Fibroblast of skin of back (primary cell): ENCODE results near the gene UQCRFS1.
"Not testable (repeated sequence)": the region's sequence is repeated elsewhere in the genome, so short reads cannot be mapped to it uniquely, and the experiment has no call there.

Experiments
- DNase-seq: peaks from one replicate; pipeline ENCODE4 v3.0.0-alpha.2; 2013

UQCRFS1 gene

DNA sequence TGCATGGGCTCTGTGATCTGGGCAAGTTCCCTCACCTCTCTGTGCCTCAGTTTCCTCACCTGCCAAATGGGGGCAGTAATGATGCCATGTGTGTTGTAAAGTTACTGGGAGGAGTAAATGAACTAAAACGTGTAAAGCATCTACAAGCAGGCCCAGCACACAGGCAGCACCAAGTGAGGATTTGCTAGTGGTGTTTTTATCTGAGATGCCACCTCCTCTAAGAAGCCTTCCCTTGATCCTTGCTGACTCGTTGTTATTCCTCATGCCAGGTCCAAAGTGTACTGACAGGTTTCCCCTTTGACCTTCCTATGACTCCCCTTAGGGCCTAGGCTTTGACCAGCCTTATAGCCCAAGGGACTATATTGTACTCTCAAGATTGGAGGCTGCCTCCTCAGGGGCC, 1.5 kb upstream of the UQCRFS1 start:
- DNase-seq, result no peak

DNA sequence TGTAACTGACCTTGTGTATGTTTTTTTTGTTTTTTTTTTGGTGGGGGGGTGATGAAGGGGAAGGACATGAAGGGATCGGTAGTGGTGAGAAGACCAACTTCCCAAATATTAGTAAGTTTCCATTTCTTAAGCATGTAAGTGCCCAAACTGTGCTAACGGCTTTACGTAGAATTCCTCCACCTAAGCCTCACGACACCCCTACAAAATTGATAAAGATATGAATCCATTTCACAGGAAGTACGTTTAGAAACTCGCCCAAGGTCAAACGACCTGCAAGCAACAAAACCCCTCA, 649 bp downstream of the UQCRFS1 start:
- no peak for DNase-seq

DNA sequence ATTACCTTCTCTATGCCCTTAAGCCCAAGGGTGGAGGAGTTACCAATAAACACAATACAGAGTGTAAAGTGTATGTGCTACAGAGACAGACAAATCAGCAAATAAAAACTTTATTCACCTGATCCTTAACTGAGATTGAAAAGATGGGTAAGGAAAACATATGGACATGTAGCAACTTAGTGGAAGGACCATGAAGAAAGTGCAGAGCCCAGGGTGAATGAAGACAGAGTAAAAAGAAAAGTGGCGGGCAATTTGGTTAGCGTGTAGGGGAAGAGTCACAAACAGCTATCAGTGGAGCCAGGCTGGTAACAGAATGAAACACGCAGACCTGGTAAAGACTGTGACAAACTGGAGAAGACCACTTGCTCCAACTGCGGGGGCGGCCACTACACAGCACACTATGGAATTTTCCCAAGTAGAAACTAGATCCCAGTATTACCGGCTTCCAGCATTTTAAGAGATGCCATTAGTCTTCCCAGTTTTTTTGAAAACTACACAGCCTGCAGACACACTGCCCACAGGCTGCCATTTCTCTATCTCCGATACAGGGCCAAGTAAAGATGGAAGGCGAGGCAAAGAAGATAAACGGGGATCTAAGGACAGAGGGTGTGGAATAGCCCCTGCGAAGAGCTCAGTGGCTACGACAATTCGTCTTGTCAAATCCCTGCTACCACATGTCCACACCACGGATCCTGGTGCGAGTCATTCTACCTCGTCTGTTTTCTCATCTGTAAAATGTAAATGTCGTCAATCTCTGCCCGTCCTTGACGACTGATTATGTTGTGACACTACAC, 1.2 kb downstream of the UQCRFS1 start:
- peak; percentile 23 for DNase-seq

DNA sequence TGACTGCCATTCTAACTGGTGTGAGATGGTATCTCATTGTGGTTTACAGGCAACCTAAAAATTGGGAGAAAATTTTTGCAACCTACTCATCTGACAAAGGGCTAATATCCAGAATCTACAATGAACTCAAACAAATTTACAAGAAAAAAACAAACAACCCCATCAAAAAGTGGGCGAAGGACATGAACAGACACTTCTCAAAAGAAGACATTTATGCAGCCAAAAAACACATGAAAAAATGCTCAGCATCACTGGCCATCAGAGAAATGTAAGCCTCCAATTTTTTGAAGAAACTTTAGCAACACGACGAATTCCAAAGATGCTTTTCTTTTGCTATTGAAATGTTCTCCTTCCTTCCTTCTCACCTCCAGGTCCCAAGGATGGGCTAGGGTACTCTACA, 1.9 kb downstream of the UQCRFS1 start:
- not testable (repeated sequence) for DNase-seq

DNA sequence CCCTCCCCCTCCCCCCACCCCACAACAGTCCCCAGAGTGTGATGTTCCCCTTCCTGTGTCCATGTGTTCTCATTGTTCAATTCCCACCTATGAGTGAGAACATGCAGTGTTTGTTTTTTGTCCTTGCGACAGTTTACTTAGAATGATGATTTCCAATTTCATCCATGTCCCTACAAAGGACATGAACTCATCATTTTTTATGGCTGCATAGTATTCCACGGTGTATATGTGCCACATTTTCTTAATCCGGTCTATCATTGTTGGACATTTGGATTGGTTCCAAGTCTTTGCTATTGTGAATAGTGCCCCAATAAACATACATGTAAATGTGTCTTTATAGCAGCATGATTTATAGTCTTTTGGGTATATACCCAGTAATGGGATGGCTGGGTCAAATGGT, 2.4 kb downstream of the UQCRFS1 start:
- not testable (repeated sequence) for DNase-seq

DNA sequence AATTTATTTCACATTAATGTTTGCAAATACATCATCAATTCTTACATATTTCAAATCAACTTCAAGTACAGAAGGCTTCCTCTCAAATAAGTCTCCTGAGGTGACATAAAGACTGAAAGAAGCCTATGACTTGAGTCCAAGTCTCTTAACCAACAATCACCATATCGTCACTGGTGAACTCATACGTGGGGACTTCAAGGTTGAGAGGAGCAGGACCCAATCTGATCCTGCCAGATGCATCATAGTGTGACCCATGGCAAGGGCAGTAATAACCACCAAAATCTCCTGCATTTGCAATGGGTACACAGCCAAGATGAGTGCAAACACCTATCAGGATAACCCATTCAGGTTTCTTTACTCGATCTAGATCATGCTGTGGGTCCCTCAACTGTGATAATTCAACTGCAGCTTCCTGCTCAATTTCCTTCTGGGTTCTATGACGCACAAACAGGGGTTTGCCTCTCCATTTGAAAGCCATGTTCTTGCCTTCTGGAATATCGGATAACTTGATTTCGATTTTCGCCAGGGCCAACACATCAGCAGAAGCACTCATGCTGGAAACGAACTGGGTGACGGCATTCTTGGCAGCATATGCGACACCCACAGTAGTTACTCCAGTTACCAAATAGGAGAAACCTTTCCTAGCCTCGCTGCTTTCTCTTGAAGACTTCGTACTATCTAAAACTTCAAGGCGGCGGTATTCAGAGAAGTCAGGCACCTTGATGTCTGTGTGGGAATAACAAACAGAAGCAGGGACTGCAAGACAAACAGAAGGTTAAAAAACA, 5.4 kb downstream of the UQCRFS1 start:
- not testable (repeated sequence) for DNase-seq

DNA sequence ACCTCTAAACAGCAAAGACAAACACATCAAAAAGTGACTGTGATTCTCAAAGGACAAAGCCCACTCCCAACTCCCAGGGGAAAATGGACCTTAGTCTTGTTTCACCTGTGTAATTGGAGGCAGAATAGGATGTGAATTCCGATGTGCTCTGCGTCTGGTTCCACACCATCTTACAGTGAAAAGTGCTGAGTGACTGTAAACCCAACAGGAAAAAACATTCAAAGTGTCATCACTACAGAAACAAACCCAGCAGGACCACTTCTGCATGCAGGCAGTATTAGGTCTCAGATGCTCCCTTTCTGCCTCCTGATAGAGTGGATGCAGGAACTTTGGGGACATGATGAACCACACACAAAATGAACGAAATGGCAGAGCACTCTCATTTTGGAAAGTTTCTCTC, 6.5 kb downstream of the UQCRFS1 start:
- DNase-seq, result no peak

DNA sequence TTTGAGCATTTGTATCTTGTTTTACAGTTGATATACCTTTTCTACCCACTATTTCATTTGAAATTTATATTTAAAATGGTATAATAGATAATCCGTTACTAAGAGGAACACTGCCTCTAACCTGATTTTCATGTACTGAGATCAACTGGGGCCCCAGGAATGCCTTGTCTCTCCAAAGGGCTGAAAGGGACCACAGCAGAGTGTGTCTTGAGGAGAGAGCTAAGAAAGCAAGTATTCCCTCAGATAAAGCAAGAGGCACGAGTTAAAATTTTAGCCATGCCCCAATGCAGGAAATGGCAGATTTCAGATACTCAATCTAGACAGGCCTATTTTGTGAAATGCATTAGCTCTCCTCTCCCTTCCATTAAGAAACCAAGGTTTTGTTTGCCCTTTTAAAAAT, 10.7 kb downstream of the UQCRFS1 start:
- DNase-seq, result no peak

DNA sequence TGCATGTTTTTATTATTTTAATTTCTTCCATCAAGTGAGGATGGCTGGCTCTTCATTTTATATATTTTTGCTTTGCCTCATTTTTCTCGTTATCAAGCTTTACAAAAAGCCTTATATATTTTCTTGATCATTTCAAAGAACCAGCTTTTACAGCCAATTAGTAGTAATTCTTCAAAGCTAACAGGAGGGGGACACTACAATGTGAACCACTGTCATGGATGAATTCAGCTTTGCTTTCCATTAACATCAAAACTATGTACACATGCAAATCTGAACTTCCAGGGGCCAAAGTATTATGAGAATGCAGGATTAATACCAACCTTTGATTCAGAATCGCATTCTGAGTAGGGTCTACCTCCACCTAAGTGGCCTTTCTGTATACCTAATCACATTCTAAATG, 11.1 kb downstream of the UQCRFS1 start:
- DNase-seq, result no peak

DNA sequence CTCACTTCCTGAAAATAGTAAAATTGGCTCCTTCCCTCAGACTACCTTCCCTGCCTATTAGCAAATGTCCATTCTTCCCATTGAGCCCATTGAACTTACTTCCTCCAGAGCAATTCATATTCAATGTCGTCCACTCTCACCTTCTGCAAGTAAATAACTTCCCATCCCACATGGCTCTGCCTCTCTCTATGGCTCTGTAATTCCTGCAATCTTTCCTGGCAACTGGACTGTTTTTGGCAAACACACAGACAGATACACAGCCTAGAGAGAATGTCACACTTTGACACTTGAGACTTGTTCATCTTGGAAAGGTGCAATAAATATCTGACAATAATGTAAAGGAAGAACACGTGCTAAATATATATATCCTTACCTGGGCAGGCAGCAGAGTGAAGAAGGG, 18.3 kb downstream of the UQCRFS1 start:
- no peak for DNase-seq

DNA sequence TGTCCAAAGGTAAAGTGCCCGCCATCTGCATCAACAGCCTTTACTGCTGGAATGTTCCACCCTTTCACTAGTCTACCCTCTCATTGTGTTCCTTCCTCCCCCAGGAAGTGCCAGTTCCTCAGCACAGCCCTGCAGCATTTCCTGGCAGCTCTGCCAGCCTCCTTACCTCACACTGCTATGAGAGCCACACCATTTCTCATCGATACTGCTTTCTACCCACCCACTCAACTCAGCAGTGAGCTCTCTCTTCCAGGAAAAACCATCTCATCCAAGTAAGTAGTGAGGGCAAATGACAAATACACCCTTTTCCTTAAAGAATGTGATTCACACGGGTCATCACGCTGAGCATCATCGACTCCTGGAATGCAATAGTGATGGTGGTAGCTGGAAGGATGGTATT, 19.8 kb downstream of the UQCRFS1 start:
- DNase-seq, result no peak

DNA sequence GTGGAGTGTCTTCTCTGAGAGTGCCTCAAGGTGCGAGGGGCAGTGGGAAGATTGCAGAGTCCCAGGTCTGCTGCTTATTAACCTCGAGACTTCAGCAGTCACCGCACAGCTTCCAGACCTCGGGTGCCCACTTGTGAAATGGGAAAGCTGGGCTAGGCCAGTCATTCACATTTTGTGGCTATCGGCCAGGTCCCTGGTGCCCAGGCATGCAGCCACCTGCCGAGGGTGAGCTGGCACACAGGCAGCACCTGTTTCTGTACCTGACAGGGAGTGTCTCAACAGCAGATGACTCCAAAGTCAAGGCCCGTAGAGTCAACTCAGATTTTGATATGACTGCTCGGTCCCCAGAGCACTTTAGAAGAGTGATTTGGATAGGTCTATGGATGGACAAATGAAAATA, 21.9 kb downstream of the UQCRFS1 start:
- DNase-seq, result no peak

DNA sequence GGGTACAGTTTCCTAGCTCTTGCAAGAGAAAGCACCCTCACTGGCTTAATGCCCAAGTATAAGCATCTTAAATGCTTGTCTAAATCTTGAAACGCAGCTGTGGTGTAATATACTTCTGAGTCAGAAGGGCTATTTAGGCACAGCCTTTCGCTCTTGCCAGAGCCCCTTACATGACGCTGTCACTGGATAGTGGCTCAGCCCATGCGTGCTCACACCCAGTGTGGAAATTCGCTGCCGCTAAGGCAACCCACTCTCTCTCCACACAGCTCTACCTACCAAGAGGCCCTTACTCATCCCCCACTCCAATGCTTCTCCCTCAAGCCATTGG, 24.0 kb downstream of the UQCRFS1 start:
- DNase-seq, result no peak

DNA sequence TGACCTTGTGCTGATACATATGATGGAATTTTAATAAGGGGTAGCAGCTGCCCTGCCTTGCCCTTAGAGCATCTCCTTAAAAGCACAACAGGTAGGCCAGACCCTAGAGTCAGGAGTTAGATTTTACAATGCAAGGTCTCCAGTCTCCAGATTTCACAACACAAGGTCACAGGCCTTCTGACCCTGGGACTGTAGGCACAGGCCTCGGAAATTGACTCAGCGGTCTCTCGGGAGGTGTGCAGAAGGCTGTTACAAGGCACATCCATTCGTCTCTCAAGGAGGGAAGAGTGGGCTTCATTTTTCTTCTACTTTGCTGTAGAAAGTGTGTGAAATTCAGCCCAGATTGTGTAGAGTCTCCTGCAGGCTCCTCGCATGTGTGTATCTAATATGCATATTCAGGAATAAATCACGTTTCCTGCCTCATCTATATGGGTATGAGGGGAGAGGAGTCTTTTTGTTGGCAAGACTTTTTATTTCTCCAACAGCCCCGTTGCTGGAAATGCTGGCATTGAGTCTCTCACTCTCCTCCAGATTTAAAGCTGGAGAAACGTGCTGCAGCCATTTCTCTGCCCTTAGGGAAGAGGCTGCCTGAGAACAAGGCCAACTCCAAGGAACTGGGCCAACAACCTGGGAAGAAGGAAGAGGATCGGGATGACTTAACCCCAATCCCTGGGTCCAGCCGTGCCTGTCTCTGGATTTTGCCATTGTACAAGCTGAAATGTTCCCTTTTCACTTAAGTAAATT, 24.5 kb downstream of the UQCRFS1 start:
- no peak for DNase-seq

DNA sequence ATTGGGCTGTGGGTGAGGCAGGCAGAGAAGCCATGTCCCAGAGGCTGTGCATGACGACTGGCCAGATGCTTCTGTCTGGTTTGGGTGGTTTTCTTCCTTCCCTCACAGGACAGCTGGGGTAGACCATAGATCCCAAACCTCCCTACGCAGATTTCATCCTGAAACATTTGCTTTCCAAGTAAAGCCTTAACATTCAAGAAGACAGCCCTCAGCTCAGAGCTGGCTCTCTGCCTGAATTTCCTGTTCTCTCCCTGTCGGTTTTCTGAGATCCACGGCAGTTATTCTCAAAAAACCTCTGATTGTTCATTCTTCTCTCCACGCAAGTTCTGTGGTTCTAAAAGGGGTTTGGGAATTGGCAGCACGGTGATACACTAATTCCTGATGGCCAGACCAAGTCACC, 25.3 kb downstream of the UQCRFS1 start:
- DNase-seq, result no peak

DNA sequence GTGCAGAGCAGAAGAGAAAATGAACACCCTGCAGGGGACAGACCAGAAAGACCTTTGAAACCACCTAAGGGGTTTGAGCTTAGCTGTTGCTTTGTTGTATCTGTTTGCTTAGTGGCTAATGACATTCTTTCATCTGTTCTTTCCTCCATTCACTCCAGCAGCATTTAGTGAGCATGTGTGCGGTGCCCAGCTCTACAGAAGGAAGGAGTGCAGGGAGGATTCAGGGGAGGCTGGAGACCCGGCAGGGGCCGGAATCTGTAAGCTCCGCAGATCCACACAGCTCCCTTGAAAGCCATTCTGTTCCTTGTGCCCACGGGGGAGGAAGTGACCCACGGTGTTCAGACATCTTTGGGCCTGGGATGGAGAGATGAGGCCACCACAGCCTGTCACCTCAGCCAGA, 27.5 kb downstream of the UQCRFS1 start:
- no peak for DNase-seq

DNA sequence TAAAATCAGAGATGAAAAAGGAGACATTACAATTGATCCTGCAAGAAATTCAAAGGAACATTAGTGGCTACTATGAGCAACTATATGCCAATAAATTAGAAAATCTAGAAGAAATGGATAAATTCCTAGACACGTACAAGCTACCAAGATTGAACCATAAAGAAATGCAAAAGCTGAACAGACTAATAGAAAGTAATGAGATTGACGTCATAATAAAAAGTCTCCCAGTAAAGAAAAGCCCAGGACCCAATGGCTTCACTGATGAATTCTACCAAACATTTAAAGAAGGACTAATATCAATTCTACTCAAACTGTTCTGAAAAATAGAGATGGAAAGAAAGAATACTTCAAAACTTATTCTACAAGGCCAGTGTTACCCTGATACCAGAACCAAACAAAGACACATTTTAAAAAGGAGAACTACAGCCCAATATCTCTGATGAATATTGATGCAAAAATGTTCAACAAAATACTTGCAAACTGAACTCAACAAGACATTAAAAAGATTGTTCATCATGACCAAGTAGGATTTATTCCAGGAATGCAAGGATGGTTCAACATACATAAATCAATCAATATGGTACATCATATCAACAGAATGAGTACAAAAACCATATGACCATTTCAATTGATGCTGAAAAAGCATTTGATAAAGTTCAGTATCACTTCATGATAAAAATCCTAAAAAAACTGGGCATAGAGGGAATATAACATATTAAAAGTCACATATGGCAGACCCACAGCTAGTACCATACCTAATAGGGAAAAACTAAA, 35.8 kb downstream of the UQCRFS1 start:
- no peak for DNase-seq

DNA sequence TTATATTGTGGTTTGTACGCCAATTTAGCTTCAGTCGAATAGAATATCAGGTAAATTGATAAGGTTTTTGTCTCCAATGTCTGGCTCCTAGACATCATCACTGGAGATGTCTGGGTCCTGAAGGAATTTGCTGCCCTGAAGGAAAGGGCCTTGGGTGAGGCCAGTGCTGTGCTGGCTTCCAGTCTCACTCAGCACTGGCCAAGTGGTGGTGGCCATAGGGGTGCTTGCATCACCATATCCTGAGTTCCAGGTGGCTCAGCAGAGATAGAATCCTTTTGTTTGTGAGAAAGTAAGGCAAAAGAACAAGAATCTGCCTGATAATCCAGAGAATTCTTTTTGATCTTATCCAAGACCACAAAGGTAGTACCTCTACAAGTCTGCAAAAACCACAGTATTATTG, 39.1 kb downstream of the UQCRFS1 start:
- no peak for DNase-seq

DNA sequence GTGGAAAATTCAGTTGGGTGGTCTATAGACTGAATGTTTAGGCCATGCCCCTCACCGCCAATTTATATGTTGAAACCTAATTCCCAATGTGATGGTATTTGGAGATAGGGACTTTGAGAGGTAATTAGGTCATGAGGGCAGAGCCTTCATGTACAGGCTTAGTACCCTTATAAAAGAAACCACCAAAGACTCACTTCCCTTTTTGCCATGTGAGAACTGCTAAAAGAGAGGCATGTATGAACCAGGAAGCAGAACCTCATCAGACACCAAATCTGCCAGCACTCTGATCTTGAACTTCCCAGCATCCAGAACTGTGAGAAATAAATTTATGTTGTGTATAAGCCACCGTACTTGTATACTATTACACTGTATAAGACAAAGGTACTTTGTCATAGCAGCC, 40.6 kb downstream of the UQCRFS1 start:
- no peak for DNase-seq

DNA sequence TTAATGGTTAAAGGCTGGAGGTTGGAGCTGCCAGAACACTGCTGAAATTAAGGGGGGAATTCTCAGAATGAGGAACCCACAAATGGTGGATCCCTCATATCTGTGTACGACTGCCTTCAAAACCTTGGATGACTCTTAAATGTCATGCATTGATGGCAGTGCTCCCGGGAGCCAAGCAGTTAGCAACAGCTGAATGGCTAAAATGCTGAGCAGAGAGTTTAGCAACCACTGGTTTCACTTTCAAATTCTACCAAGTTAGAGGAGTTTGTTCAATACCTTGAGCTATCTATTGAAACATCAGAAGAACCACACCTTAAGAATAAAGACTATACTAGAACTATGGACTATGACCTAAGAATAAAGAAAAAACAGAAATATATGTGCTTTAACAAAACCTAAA, 41.4 kb downstream of the UQCRFS1 start:
- DNase-seq, result no peak

DNA sequence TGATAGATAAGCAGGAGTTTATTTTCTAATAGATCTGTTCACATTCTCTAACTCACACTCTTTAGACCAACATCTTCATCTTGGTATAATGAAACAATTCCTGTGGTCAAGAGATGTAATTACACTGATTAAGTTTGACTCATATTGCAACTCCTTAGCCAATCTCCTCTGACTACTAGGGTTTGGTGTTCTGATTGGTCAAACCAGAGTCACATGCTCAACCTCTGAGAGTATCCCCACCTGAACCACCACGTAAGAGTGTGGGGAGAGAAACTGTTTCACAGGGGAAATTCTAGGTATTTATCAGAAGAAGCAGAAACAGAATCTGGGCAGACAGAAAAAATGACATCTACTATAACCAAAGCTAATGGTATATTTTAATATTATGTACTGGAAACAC, 42.4 kb downstream of the UQCRFS1 start:
- no peak for DNase-seq

DNA sequence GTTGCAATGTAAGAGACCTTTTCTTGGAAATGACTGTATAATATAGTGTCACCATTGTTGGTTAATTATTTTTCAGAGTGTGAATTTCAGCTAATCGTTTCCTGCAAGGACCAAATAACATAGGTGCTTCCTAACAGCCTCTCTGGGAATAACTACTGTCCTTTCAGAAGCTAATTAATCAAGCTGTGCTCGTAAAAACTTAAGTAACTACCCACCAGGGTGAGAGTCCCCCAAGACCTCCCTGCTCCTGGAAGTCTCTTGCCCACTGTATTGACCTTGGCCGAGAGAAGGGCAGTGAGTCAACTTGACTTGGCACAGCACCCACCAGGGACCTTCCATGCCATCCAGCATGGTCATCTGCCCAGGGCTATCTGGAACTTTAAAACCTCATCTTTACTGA, 50.3 kb downstream of the UQCRFS1 start:
- DNase-seq, result no peak

DNA sequence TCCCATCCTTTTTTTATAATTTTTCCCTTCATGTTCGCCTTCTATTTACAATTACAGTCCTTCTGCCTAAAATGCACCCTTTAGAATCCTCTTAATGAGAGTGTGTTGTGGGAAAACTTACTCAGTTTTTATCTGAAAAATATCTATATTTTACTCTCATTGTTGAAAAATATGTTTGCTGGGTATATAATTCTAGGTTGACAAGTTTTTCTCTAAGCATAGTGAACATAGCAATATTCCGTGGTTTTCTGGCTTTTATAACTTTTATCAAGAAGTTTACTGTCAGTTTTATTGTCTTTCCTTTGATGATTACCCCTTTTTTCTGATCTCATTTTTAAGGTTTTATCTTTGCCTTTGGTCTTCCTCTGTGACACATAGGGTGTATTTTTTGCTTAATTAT, 57.3 kb downstream of the UQCRFS1 start:
- no peak for DNase-seq
